CD4-positive, alpha-beta T cell treated with Interleukin-21 for 1 hour (primary cell): ENCODE measurements around the gene LRRC25.
A peak's percentile ranks its signal among the peaks of the same experiment; 100 is the strongest.
"Not testable (repeated sequence)": the region's sequence is repeated elsewhere in the genome, so short reads cannot be mapped to it uniquely, and the experiment has no call there.

Source experiments
- DNase-seq: peaks from one replicate; pipeline ENCODE4 v3.0.0-alpha.2; 2020

Gene LRRC25

DNA sequence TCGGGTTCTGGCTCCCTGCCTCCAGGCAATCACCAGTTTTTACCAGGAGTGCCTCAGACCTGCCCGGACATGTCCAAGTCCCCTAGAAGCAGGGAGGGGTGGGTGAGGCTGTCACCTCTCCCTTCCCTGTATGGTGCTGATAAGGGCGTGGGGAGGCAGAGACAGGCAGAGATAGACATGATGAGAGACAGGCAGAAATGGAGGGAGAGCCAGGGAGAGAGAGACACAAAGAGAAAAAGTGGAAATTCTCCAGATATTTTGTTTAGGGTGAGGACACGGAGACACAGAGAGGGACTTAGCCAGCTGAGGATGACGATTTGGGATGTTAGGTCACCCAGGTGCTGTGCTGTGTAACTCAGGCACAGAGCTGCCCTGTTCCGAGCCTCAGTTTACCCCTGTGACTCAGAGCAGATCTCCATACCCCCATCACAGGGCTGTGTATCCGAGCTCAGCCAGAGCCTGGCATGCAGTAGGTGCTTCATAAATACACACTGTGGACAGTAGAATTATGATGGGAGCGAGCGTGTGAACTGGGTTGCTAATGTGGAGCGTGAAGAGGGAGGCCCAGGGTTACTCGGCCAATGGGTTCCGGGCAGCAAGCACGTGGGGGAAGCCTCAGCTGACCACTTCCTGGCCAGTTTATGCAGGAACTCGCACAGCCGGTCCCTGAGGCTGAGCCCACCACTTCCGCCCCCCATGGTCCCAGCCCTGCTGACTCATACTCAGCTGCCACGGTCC, 23.4 kb downstream of the LRRC25 start:
- peak; percentile 67 for DNase-seq

DNA sequence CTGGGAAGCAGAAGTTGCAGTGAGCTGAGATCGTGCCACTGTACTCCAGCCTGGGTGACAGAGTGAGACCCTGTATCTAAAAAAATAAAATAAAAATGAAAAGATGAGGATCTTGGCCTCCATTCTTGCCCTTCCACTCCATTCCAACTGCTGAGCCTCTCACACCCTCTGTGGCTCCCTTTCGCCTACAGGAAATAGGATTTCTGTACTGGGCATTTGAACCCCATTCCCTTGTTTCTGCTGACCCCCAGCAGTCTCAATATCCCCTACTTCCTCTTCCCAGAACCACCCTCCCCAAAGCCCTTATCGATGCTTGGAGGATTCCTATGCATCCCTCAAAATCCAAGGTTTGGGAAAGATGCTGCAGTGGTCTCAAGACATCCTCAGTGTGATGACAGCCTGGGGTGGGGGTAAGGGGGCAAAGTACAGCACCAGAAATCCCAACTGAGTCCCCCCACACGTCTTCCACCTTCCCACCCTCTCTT, 24.0 kb downstream of the LRRC25 start:
- no peak for DNase-seq

GRCh38 chr19:18368504-18369222, 28.8 kb downstream of the LRRC25 start:
- no peak for DNase-seq

DNA sequence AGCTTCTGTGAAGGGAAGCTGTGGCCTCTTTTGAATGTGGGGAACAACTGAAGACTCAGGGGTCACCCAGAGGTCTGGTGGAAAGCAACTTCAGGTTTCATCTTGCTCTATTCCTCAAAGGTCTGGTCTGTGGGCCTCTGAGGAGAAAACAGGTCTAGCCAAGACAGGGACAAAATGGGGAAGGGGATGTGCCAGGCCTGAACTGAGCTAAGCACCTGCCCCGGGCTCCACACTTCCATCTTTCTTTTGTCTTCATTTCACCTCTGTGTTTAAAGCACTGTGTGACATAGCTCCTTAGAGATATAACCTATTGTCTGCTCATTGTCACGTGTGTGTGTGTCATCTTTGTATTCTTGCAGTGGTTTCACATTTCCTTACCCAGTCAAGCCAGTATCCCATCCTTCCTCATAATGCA, 31.4 kb downstream of the LRRC25 start:
- no peak for DNase-seq

GRCh38 chr19:18364826-18365528, 32.4 kb downstream of the LRRC25 start:
- DNase-seq = no peak

- not testable (repeated sequence) for DNase-seq
Measured at GRCh38 chr19:18364277-18364825, 33.1 kb downstream of the LRRC25 start.

GRCh38 chr19:18363787-18364186, 33.6 kb downstream of the LRRC25 start:
- DNase-seq = no peak

DNA sequence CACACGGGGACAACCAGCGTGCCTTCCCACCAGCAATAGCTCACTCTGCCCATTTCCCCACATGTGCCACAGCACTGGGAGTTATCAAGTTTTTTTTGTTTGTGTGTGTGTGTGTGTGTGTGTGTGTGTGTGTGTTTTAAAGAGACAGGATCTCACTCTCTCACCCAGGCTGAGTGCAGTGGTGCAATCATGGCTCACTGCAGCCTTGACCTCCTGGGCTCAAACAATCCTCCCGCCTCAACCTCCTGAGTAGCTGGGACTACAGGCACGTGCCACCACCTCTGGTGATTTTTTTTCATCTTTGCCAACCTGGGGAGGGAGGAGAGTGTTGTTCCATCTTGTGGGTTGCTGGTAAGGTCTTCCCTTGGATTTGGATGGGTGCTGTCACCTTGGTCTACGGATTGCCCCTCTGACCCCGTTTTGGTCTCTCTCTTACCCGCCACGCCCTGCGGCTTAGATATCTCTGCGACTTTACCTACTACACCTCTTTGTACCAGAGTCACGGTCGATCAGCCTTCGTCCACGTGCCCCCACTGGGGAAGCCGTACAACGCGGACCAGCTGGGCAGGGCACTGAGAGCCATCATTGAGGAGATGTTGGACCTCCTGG, 34.4 kb downstream of the LRRC25 start:
- DNase-seq = no peak

- DNase-seq = no peak
Measured at GRCh38 chr19:18361646-18362045, 35.8 kb downstream of the LRRC25 start.

- DNase-seq = no peak
Measured at GRCh38 chr19:18357041-18357440, 40.4 kb downstream of the LRRC25 start.

DNA sequence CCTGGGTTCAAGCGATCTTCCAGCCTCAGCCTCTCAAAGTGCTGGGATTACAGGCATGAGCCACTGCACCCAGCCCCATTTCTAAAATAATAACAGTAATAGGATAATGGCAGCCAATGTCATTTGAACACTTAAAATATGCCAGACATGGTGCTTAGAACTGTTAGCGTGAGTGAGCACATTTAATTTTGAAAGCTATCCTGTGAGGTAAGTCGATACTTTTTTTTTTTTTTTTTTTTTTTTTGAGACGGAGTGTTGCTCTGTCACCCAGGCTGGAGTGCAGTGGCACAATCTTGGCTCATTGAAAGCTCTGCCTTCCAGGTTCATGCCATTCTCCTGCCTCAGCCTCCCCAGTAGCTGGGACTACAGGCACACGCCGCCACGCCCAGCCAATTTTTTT, 42.7 kb downstream of the LRRC25 start:
- DNase-seq = not testable (repeated sequence)

DNA sequence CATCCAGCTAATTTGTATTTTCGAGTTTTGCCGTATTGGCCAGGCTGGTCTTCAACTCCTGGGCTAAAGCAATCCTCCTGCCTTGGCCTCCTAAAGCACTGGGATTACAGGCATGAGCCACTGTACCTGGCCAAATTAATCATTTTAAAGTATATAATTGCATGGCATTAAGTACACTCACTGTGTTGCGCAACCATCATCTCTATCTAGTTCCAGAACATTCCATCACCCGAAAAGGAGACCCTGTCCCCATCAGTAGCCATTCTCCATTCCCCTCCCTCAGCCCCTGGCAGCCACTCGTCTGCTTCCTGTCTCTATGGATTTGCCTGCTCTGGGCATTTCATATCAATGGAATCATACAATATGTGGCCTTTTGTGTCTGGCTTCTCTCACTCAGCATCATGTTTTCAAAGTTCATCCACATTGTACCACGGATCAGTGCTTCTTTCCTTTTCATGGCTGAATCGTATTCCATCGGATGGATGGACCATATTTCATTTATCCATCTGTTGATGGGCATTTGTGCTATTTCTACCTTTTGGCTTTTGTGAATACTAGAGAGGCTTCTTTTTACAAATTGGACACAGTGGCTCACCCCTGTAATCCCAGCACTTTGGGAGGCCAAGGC, 43.9 kb downstream of the LRRC25 start:
- no peak for DNase-seq

GRCh38 chr19:18351544-18351943, 45.9 kb downstream of the LRRC25 start:
- no peak for DNase-seq

DNA sequence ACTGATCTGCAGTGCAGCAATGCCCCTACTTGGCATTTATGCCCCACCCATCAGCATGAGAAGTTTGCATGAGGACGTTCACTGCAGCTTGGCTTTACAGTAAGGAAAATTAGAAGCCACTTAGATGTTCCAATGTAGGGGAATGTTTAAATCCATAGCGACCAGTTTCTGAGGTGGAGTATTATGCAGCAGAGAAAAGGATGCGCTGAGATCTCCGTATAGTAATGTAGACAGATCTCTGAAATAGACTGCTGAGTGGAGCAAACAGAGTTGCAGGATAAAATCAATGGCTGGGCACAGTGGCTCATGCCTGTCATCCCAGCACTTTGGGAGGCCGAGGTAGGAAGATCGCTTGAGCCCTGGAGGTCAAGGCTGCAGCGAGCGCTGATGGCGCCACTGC, 46.9 kb downstream of the LRRC25 start:
- no peak for DNase-seq

DNA sequence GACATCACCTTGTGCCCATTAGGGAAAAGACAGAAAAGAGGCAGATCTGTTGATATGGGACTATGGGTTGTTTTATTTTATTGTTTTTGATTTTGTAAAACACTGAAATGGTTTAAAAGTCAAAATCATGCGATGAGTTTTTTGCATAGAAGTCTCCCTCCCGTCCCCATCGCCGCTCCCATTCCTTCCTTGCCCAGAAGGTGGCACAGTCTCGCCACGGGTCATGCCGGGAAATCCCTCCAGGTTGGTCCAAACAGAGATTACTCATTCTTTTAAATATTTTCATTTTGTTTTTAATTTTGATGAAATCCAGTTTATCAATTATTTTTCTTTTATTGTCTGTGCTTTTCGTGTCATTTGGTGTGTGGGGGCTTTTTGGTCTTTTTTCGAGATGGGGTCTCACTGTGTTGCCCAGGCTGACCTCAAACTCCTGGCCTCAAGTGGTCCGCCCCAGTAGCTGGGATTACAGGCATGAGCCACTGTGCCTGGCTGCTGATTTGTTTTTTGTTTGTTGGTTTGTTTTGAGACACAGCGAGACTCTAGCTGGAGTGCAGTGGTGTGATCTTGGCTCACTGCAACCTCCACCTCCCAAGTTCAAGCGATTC, 47.8 kb downstream of the LRRC25 start:
- DNase-seq = peak; percentile 20

DNA sequence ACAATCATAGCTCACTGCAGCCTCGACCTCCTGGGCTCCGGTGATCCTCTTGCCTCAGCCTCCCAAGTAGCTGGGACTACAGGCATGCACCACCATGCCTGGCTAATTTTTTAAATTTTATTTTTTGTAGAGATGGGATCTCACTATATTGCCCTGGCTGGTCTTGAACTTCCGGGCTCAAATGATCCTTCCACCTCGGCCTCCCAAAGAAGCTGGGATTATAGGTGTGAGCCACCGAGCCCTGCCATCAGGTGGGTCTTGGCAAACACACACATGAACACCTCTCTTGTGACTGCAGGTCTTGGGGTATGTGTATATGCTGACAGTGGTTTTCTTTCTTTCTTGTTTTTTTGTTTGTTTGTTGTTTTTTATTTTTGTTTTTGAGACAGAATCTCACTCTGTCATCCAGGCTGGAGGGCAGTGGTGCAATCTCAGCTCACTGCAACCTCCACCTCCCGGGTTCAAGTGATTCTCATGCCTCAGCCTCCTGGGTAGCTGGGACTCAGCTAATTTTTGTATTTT, 48.5 kb downstream of the LRRC25 start:
- DNase-seq = not testable (repeated sequence)

- DNase-seq = no peak
Measured at GRCh38 chr19:18348171-18348570, 49.3 kb downstream of the LRRC25 start.

GRCh38 chr19:18346091-18346490, 51.3 kb downstream of the LRRC25 start:
- DNase-seq = no peak

DNA sequence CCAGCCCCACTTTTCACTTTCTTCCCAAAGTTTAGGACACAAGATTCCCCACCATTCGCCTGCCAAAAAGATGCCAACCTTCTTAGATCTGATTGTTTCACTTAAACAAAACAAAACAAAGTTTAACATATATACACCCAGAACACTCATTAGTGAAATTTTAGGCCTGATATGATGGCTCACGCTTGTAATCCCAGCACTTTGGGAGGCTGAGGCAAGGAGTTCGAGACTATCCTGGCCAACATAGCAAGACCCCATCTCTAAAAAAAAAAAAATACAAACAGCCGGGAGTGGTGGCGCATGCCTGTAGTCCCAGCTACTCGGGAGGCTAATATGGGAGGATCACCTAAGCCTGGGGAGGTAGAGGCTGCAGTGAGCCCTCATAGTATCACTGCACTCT, 52.1 kb downstream of the LRRC25 start:
- no peak for DNase-seq

DNA sequence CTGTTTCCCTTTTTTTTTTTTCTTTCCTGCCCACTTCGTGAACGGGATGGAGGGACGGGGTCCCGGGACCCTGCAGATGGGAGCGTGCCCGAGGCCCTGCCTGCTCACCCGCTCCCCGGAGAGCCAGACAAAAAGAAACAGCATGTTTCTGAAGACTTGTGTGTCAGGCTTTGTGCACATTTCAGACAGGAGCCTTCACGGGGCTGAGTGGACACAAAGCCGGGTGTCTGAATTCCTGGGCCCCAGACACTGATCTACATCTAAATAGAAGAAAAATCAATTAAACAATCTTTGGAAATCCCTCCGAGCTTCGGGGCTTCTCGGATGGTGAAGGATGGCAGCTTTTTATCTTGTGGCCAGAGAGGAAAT, 52.9 kb downstream of the LRRC25 start:
- DNase-seq = no peak

DNA sequence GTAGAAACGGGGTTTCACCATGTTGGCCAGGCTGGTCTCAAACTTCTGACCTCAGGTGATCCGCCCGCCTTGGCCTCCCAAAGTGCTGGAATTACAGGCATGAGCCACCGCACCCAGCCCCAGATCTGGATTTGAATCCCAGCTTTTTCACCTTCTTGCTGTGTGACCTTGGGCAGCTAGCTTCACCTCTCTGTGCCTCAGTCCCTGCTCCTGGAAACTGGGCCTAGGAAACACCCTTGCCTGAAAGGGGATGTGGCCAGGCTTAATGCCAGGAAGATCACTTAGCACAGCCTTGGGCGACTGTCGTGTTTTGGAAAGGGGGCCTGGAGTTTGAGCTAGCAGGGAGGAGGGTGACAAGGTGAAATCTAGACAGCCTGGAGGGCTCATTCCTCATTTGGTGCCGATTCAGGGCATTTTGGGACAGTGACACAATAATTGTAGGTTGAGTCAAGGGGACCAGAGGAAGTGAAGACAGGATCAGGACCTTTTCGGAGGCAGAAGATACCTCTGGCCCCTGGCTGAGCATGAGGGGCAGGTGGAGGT, 55.3 kb downstream of the LRRC25 start:
- DNase-seq = no peak
